SK-N-SH treated with all-trans-retinoic acid at 6 μM for 48 hours (cell line): ENCODE results near the gene PIGL.

Experiments
- ATAC-seq: fragments of 200-7000 bp; cut with Tn5 transposase; 3 replicates; pipeline ENCODE4 v1.9.1; 2020; ENCODE audit warnings: mild to moderate bottlenecking, moderate library complexity
- ISL1 ChIP-seq: fragments of 250-450 bp; sonication (Bioruptor Pico); IDR thresholded peaks from 2 replicates; pipeline ENCODE4 v2.1.2; 2022; ENCODE audit warnings: mild to moderate bottlenecking, moderate library complexity
- ZNF8 ChIP-seq: fragments of 450-650 bp; formaldehyde crosslinking; IDR thresholded peaks from 2 replicates; pipeline ENCODE4 v1.5.0; 2020; ENCODE audit warnings: mild to moderate bottlenecking, moderate library complexity
- TF ChIP-seq, protein P1 (sequence below): fragments of 250-450 bp; sonication (Bioruptor Pico); IDR thresholded peaks from 2 replicates; pipeline ENCODE4 v1.5.1; 2020; ENCODE audit warnings: low read depth, mild to moderate bottlenecking, moderate library complexity

PIGL gene

DNA sequence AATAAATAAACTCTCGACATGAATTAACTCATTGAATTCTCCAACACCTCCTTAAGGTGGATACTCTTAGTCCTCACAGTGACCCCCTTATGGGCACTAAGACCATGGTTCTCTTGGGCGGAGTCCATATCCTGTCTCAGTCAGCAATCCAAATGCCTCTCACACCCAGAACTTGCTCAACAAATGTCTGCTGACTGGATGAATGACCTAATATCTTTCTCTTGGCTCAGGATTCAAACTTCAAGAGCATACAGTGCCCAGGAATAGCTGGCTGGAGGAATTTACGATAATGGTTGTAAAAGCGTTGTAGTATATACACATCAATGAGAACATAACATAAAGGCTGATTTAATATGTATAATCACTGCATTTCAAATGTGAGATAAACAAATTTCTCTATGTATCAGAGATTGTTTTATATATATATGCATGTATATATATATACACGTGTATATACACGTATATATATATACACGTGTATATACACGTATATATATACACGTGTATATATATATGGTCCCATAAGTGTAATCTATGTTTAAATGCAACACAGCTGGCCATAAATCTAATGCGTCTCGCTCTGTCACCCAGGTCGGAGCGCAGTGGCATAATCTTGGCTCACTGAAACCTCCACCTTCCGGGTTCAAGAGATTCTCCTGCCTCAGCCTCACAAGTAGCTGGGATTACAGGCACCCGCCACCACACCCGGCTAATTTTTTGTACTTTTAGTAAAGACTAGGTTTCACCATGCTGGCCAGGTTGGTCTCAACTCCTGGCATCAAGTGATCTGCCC is 157.3 kb downstream of the PIGL start:
- no peak for ATAC-seq

More for the DNA sequence above, 157.3 kb downstream of the PIGL start:
- TF ChIP-seq ZNF8 (CRISPR knock-in tag) (no peak), ISL1 (CRISPR knock-in tag) (0 out of 2 replicates have a peak, but pooled peaks have one; percentile 9)
- TF ChIP-seq, protein P1, sequence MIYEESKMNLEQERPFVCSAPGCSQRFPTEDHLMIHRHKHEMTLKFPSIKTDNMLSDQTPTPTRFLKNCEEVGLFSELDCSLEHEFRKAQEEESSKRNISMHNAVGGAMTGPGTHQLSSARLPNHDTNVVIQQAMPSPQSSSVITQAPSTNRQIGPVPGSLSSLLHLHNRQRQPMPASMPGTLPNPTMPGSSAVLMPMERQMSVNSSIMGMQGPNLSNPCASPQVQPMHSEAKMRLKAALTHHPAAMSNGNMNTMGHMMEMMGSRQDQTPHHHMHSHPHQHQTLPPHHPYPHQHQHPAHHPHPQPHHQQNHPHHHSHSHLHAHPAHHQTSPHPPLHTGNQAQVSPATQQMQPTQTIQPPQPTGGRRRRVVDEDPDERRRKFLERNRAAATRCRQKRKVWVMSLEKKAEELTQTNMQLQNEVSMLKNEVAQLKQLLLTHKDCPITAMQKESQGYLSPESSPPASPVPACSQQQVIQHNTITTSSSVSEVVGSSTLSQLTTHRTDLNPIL (CRISPR knock-in tag), result no peak
